ENCODE data around the gene CCDC194. TPM values are rescaled to one million over a fixed set of nuclear protein-coding genes. Genes with fewer than 3 reads are reported as not detected.

CCDC194 gene
- total RNA-seq, 2 donors from 2014 or later, result 0.44 TPM; not detected in 1

- H3K27me3 Mint-ChIP-seq, result no peaks in the 10 kb centered on the region
- H3K36me3 Mint-ChIP-seq (ENCODE audit: low read depth), result peaks cover 6% of the 10 kb centered on the region
- H3K4me1 Mint-ChIP-seq, result peaks cover 36% of the 10 kb centered on the region
- peak overlapping the region; percentile 94 for H3K4me3 Mint-ChIP-seq
- H3K27ac Mint-ChIP-seq, result peak overlapping the region; percentile 96
- no peaks in the 10 kb centered on the region for H3K9me3 ChIP-seq (ENCODE audit: control insufficient read depth, low read length, poor library complexity, severe bottlenecking)
- ATAC-seq (peak; percentile 56), DNase-seq (peak in 2 of 3 donors; percentile 42)
Measured at GRCh38 chr19:17402982-17403855, 9.2 kb upstream of the CCDC194 start.

- no peak overlapping the region for H3K4me3 Mint-ChIP-seq
- no peak overlapping the region for H3K27ac Mint-ChIP-seq
- no peaks in the 10 kb centered on the region for H3K27me3 Mint-ChIP-seq
- H3K9me3 ChIP-seq (ENCODE audit: control insufficient read depth, low read length, poor library complexity, severe bottlenecking), result no peaks in the 10 kb centered on the region
- H3K36me3 Mint-ChIP-seq (ENCODE audit: low read depth), result peaks cover 2% of the 10 kb centered on the region
- ATAC-seq (no peak), DNase-seq (no peak)
- H3K4me1 Mint-ChIP-seq, result peaks cover 27% of the 10 kb centered on the region
Measured at GRCh38 chr19:17401628-17402027, 7.6 kb upstream of the CCDC194 start.

GRCh38 chr19:17398902-17399527 is 5.0 kb upstream of the CCDC194 start:
- H3K27ac Mint-ChIP-seq, result peak overlapping the region; percentile 14
- H3K9me3 ChIP-seq (ENCODE audit: control insufficient read depth, low read length, poor library complexity, severe bottlenecking), result no peaks in the 10 kb centered on the region
- no peaks in the 10 kb centered on the region for H3K27me3 Mint-ChIP-seq
- DNase-seq (no peak), ATAC-seq (no peak)
- no peak overlapping the region for H3K4me3 Mint-ChIP-seq
- H3K4me1 Mint-ChIP-seq, result peaks cover 17% of the 10 kb centered on the region
- peaks cover 2% of the 10 kb centered on the region for H3K36me3 Mint-ChIP-seq (ENCODE audit: low read depth)

DNA sequence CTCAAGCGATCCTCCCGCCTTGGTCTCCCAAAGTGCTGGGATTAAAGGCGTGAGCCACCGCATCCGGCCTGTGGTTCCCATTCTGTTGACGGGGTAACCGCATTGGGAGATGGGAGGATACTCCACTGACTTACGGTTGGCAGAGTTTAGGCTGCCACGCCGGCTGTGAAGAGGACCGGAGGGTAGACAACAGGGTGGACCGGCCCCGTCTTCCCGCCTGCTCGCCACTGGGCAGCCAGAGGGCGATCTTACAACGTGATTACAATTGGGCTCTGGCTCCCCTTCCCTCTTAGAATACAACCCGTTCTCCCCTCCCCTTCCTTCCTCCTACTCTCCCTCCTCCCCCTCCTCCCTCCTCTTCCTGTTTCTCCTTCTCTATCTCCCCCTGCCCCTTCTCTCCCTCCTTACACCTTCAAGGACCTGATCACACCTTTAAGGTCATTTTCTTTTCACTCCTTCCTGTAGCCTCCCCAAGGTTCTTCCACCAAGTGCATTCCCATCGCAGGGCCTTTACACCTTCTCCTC is 957 bp upstream of the CCDC194 start:
- H3K4me1 Mint-ChIP-seq, result peaks cover 12% of the 10 kb centered on the region
- H3K27me3 Mint-ChIP-seq, result no peaks in the 10 kb centered on the region
- H3K4me3 Mint-ChIP-seq, result peak overlapping the region; percentile 73
- H3K36me3 Mint-ChIP-seq (ENCODE audit: low read depth), result no peaks in the 10 kb centered on the region
- DNase-seq (no peak), ATAC-seq (no peak)
- H3K27ac Mint-ChIP-seq, result no peak overlapping the region
- no peaks in the 10 kb centered on the region for H3K9me3 ChIP-seq (ENCODE audit: control insufficient read depth, low read length, poor library complexity, severe bottlenecking)

- DNase-seq, result no peak
- Mint-ChIP-seq H3K27me3 (no peaks in the 10 kb centered on the region), H3K4me3 (no peak overlapping the region), H3K36me3 (ENCODE audit: low read depth) (no peaks in the 10 kb centered on the region), H3K27ac (no peak overlapping the region), H3K4me1 (peaks cover 12% of the 10 kb centered on the region)
- H3K9me3 ChIP-seq (ENCODE audit: control insufficient read depth, low read length, poor library complexity, severe bottlenecking), result no peaks in the 10 kb centered on the region
- ATAC-seq, result no peak
Measured at GRCh38 chr19:17393002-17393401, 994 bp downstream of the CCDC194 start.

- ATAC-seq (peak; percentile 35), DNase-seq (no peak)
- Mint-ChIP-seq H3K27me3 (no peaks in the 10 kb centered on the region), H3K4me1 (peaks cover 12% of the 10 kb centered on the region), H3K4me3 (peak overlapping the region; percentile 97), H3K36me3 (ENCODE audit: low read depth) (no peaks in the 10 kb centered on the region), H3K27ac (no peak overlapping the region)
- no peaks in the 10 kb centered on the region for H3K9me3 ChIP-seq (ENCODE audit: control insufficient read depth, low read length, poor library complexity, severe bottlenecking)
Measured at GRCh38 chr19:17391371-17392151, 2.4 kb downstream of the CCDC194 start.

DNA sequence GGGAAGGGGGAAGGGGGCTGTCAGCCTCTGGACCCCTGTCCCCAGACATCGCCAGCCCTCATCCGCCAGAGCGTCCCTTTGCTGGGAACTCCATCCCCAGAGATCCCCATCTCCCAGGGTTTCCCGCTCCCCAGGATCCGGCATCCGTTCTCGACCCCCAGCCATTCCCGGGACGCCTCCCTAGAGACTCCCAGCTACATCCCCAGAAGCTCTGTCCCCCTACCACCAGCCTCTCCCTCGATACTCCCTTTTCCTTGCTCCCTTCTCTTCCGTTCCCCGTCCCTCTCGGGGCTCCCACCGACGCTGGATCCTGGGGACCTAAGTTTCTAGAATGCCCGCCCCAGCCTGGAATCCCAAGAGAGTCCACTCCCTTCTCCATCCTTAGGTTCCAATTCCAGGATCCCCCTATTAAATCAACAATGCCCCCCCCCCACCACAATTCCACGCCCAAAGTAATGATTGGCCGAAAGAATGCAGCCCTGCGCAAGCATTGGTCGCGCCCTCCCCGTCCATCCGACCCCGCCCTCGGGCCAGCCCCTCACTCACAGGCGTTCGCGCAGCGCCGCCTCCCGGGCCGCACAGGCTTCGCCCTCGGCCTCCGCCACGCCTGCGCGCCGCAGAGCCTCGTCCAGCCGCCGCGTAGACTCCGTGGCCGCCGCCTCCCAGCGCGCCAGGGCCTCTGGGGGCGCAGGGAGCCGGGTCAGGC is 3.2 kb downstream of the CCDC194 start:
- peak; percentile 100 for ATAC-seq
- Mint-ChIP-seq H3K36me3 (ENCODE audit: low read depth) (no peaks in the 10 kb centered on the region), H3K4me3 (peak overlapping the region; percentile 97), H3K27me3 (no peaks in the 10 kb centered on the region), H3K4me1 (peaks cover 12% of the 10 kb centered on the region), H3K27ac (peak overlapping the region; percentile 32)
- H3K9me3 ChIP-seq (ENCODE audit: control insufficient read depth, low read length, poor library complexity, severe bottlenecking), result no peaks in the 10 kb centered on the region
- peak; percentile 81 to 85 (median 81) for DNase-seq

GRCh38 chr19:17389957-17390664 is 3.9 kb downstream of the CCDC194 start:
- no peak for DNase-seq
- peaks cover 9% of the 10 kb centered on the region for H3K4me1 Mint-ChIP-seq
- H3K36me3 Mint-ChIP-seq (ENCODE audit: low read depth), result no peaks in the 10 kb centered on the region
- peak overlapping the region; percentile 97 for H3K4me3 Mint-ChIP-seq
- H3K9me3 ChIP-seq (ENCODE audit: control insufficient read depth, low read length, poor library complexity, severe bottlenecking), result no peaks in the 10 kb centered on the region
- H3K27ac Mint-ChIP-seq, result no peak overlapping the region
- H3K27me3 Mint-ChIP-seq, result no peaks in the 10 kb centered on the region
- ATAC-seq, result no peak

- Mint-ChIP-seq H3K4me3 (no peak overlapping the region), H3K27ac (no peak overlapping the region), H3K36me3 (ENCODE audit: low read depth) (no peaks in the 10 kb centered on the region), H3K4me1 (peaks cover 7% of the 10 kb centered on the region), H3K27me3 (no peaks in the 10 kb centered on the region)
- H3K9me3 ChIP-seq (ENCODE audit: control insufficient read depth, low read length, poor library complexity, severe bottlenecking), result no peaks in the 10 kb centered on the region
- DNase-seq (no peak), ATAC-seq (no peak)
Measured at GRCh38 chr19:17389288-17389687, 4.7 kb downstream of the CCDC194 start.

DNA sequence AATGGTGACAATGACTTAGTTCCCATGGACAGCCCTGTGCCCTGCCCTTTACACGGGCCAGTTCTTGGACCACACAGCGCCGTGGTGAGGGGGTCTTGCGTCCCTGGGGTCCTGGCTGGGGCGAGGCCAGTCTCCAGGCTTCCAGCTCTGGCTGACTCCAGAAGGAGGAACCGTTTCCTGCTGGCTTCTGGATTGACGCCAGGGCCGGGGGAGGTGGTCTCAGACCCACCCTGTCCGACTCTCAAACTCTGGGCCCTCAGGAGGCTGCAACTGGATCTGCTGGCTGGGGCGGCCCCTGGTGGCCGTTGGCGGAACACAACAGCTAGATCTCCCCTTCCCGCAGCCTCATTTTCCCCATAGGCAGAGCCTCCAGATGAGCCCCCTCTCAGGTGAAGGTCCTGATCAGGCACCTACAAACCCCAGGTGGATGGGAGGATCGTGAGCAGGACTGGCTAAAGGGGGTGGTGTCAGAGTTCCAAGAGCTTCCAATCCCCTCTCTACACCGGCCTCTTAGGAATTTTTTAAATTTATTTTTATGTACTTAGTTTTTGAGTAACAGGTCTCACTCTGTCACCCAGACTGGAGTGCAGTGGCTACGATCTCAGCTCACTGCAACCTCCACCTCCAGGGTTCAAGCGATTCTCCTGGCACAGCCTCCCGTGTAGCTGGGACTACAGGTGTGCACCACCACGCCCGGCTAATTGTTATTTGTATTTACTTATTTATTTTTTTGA is 8.0 kb downstream of the CCDC194 start:
- ATAC-seq (peak; percentile 38), DNase-seq (peak; percentile 43 to 46 (median 46))
- Mint-ChIP-seq H3K27me3 (no peaks in the 10 kb centered on the region), H3K27ac (peak overlapping the region; percentile 9), H3K36me3 (ENCODE audit: low read depth) (no peaks in the 10 kb centered on the region), H3K4me1 (peaks cover 3% of the 10 kb centered on the region), H3K4me3 (peak overlapping the region; percentile 45)
- no peaks in the 10 kb centered on the region for H3K9me3 ChIP-seq (ENCODE audit: control insufficient read depth, low read length, poor library complexity, severe bottlenecking)

DNA sequence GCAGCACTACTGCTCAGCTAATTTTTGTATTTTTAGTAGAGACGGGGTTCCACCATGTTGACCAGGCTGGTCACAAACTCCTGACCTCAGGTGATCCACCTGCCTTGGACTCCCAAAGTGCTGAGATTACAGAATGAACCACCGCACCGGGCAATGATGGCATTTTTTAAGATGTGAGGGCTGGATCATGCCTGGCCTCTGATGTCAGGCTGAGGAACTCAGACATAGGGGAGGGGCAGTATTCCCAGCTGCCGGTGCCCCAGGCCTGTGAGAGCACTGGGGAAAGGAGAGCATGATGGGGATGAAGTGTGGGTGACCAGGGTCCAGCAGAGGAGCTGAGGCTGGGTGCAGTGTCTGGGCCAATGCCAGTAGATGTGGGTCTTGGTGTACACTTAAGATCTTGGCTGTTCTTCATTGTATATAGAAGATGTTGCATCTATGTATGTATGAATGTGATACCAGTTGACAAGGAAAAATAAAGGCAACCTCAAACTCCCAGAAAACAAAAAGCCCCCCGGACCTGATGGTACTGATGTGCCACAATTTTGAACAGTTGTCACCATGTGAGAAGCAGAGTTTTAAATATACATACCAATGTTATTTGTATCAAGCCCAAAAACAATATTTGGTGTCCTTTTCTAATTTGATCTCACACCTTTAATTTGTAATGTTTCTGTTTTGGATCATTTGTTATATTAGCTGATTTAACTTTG is 13.4 kb downstream of the CCDC194 start:
- peaks cover 12% of the 10 kb centered on the region for H3K27me3 Mint-ChIP-seq
- ATAC-seq (no peak), DNase-seq (no peak)
- peak overlapping the region; percentile 0 for H3K4me3 Mint-ChIP-seq
- no peak overlapping the region for H3K27ac Mint-ChIP-seq
- H3K36me3 Mint-ChIP-seq (ENCODE audit: low read depth), result peaks cover 3% of the 10 kb centered on the region
- H3K4me1 Mint-ChIP-seq, result peaks cover 3% of the 10 kb centered on the region
- no peaks in the 10 kb centered on the region for H3K9me3 ChIP-seq (ENCODE audit: control insufficient read depth, low read length, poor library complexity, severe bottlenecking)

Data from T-helper 17 cell (primary cell).